Peyer's patch (tissue), 4 donors: ENCODE data around the gene NFIX. TPM values are rescaled to one million over a fixed set of nuclear protein-coding genes. Genes with fewer than 3 reads are reported as not detected.

ENCODE experiments used
- DNase-seq, 3 donors: peaks; one replicate each; pipeline ENCODE4 v3.0.0-alpha.2; 2017 to 2019
- H3K27ac ChIP-seq, 4 donors: fragments of 200-600 bp; sonication (generic); one replicate each; pipeline ENCODE4 v1.5.1; 2016 to 2019
- H3K27me3 ChIP-seq, 2 donors: fragments of 200-600 bp; sonication (generic); one replicate each; pipeline ENCODE4 v1.5.1; 2019
- H3K36me3 ChIP-seq, 3 donors: fragments of 200-600 bp; sonication (generic); one replicate each; pipeline ENCODE4 v1.5.1; 2016 to 2019
- H3K4me1 ChIP-seq, 4 donors: fragments of 200-600 bp; sonication (generic); one replicate each; pipeline ENCODE4 v1.5.1; 2016 to 2019
- H3K4me3 ChIP-seq, 4 donors: fragments of 200-600 bp; sonication (generic); 1 replicate in 3 of 4; 2 replicates in 1 of 4; pipeline ENCODE4 v1.5.1; 2016 to 2019; ENCODE audit warnings: mild to moderate bottlenecking in 1 of 4
- H3K9me3 ChIP-seq, 4 donors: fragments of 200-600 bp; sonication (generic); one replicate each; pipeline ENCODE4 v1.5.1; 2016 to 2019; ENCODE audit warnings: mild to moderate bottlenecking in 1 of 4
- CTCF ChIP-seq, 6 experiments: fragments of 450-650 bp in 4 of 6; fragments of 200-600 bp in 2 of 6; sonication (generic) in 1 of 6; IDR thresholded peaks; one replicate each; pipeline ENCODE4 v1.5.1; 2017 to 2019; ENCODE audit warnings: antibody characterized with exemption in 6 of 6, mild to moderate bottlenecking in 3 of 6, moderate library complexity in 1 of 6
- POLR2A ChIP-seq, 2 donors: fragments of 450-650 bp; IDR thresholded peaks; one replicate each; pipeline ENCODE4 v1.5.1; 2017; ENCODE audit warnings: antibody characterized with exemption in 2 of 2, mild to moderate bottlenecking in 2 of 2, moderate library complexity in 2 of 2
- total RNA-seq, 4 donors: library from RNA; depleted of rRNA; stranded (reverse); fragments of >200 nt; gene quantifications; one replicate each; pipeline ENCODE4 v1.1.0, GENCODE V29; 2016

Gene NFIX
- total RNA-seq, 4 donors from 2014 or later = 13.5 to 56.9 (median 40.0) TPM

DNA sequence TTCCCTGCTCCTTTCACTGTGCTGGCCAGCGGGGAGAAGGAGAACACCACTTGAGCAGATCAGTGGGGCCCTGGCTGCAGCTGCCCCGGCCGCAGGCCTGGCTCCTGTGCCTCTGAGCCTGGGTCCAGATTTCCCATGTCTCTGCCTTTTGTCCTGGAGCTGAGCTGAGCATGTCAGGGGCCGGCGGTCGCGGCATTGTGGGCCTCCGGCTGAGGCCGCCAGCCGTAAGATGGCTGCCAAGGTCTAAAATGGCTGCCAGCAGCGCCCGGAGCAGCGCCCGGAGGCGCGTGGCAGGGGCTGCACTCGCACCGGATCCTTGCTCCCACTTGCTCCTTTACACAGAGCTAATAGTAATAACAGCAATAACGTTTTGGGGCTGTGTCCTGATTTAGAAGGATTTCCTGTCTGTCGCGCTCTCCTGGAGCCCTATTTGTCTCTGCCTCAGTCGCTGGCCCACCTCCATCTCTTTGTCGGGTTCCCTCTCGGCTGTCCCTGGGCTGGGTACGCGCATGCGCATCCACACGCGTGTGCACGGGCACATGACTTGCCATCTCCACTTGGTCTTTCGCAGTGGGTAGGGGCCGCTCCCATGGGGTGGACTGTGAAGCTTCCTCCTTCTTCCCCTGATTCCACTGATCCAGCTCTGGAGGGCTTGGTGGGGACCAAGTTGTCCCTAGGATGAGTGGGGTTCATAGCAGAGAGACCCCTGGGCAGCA lies 75.3 kb downstream of the NFIX start:
- Histone ChIP-seq H3K27ac (no peak overlapping the region), H3K4me1 (peaks cover 0 to 44% (median 3%) of the 10 kb centered on the region in 4 donors)

GRCh38 chr19:13071444-13072187 lies 76.3 kb downstream of the NFIX start:
- Histone ChIP-seq H3K4me1 (peaks cover 0 to 38% (median 3%) of the 10 kb centered on the region in 4 donors), H3K9me3 (no peaks in the 10 kb centered on the region), H3K27ac (no peak overlapping the region), H3K36me3 (peaks cover 0 to 12% (median 0%) of the 10 kb centered on the region in 3 donors), H3K4me3 (no peak overlapping the region), H3K27me3 (no peaks in the 10 kb centered on the region)
- no peak for DNase-seq
- TF ChIP-seq POLR2A (IDR thresholded peaks at IDR 0.05) = no peak
- TF ChIP-seq CTCF (IDR thresholded peaks at IDR 0.05) = no peak

More for the DNA sequence above, 75.3 kb downstream of the NFIX start:
- H3K9me3 ChIP-seq = no peaks in the 10 kb centered on the region
- H3K27me3 ChIP-seq = no peaks in the 10 kb centered on the region
- H3K4me3 ChIP-seq = no peak overlapping the region
- no peak for TF ChIP-seq CTCF (IDR thresholded peaks at IDR 0.05)
- no peak for TF ChIP-seq POLR2A (IDR thresholded peaks at IDR 0.05)
- H3K36me3 ChIP-seq = peaks cover 0 to 12% (median 0%) of the 10 kb centered on the region in 3 donors
- no peak for DNase-seq

GRCh38 chr19:13072188-13072908 lies 77.1 kb downstream of the NFIX start:
- TF ChIP-seq POLR2A (IDR thresholded peaks at IDR 0.05) = no peak
- no peak for TF ChIP-seq CTCF (IDR thresholded peaks at IDR 0.05)
- Histone ChIP-seq H3K4me1 (peaks cover 0 to 40% (median 1%) of the 10 kb centered on the region in 4 donors), H3K4me3 (no peak overlapping the region), H3K27me3 (no peaks in the 10 kb centered on the region), H3K9me3 (no peaks in the 10 kb centered on the region), H3K36me3 (peaks cover 0 to 12% (median 0%) of the 10 kb centered on the region in 3 donors), H3K27ac (no peak overlapping the region)
- no peak for DNase-seq

GRCh38 chr19:13073263-13073662 lies 78.0 kb downstream of the NFIX start:
- TF ChIP-seq POLR2A (IDR thresholded peaks at IDR 0.05) (no peak), CTCF (IDR thresholded peaks at IDR 0.05) (no peak)
- Histone ChIP-seq H3K27me3 (no peaks in the 10 kb centered on the region), H3K4me1 (peaks cover 0 to 41% (median under 1%) of the 10 kb centered on the region in 4 donors), H3K27ac (no peak overlapping the region), H3K9me3 (no peaks in the 10 kb centered on the region), H3K4me3 (no peak overlapping the region), H3K36me3 (peaks cover 0 to 12% (median 0%) of the 10 kb centered on the region in 3 donors)
- DNase-seq = no peak

DNA sequence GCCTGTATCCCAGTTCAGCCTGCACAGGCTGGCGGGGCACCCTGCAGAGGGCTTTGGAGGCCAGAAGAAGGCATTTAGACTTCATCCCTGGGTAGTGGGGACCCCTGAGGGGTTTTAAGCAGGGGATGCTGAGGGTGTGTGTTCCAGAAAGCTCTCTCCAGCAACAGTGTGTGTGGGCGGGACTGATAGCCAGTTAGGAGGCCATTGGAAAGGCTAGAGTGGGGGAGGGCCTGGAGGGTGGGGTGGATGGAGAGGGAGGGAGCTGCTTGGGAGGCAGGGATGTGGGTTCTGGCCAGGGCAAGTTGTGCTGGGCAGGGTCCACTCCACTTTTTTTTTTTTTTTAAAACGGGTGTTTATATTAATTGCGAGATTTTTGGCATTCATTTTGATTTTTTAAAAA lies 79.1 kb downstream of the NFIX start:
- TF ChIP-seq CTCF (IDR thresholded peaks at IDR 0.05) = no peak
- TF ChIP-seq POLR2A (IDR thresholded peaks at IDR 0.05) = no peak
- no peak overlapping the region for H3K27ac ChIP-seq
- peaks cover 0 to 12% (median 0%) of the 10 kb centered on the region in 3 donors for H3K36me3 ChIP-seq
- DNase-seq = no peak
- peaks cover 0 to 41% (median 5%) of the 10 kb centered on the region in 4 donors for H3K4me1 ChIP-seq
- H3K27me3 ChIP-seq = no peaks in the 10 kb centered on the region
- no peaks in the 10 kb centered on the region for H3K9me3 ChIP-seq
- H3K4me3 ChIP-seq = no peak overlapping the region
